HG03097 (cell line): Measurements from ENCODE around the gene GPC5.

ENCODE experiments used
- ATAC-seq: cut with Tn5 transposase; IDR thresholded peaks from one replicate; pipeline ENCODE4 v1.9.1; 2021; ENCODE audit not compliant: unreplicated experiment, low FRiP score

GPC5 gene

DNA sequence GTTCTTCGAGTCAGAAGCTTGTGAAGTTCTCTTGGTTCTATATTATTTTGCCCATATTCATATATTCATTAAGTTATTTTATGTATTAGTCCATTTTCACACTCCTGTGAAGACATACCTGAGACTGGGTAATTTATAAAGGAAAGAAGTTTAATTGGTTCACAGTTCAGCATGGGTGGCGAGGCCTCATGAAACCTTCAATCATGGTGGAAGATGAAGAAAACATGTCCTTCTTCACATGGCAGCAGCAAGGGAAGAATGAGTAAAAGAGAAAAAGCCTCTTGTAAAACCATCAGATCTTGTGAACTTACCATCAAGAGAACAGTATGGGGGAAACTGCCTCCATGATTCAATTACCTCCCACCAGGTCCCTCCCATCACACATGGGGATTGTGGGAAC lies 182.3 kb downstream of the GPC5 start:
- ATAC-seq = no peak

DNA sequence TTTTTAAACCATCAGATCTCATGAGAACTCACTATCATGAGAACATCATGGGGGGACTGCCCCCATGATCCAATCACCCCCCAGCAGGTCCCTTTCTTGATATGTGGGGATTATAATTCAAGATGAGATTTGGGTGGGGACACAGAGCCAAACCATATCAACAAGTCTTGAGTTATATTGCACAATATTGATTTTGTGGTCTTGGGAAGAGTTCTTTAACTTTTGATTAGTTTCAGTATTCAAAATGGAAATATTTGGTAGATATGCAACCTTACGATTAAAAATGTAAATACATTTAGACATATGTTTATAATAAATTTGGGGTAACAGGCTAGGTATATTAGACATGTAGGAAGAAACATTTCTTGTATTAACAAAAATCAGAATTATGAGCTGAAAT lies 188.2 kb downstream of the GPC5 start:
- ATAC-seq = no peak

DNA sequence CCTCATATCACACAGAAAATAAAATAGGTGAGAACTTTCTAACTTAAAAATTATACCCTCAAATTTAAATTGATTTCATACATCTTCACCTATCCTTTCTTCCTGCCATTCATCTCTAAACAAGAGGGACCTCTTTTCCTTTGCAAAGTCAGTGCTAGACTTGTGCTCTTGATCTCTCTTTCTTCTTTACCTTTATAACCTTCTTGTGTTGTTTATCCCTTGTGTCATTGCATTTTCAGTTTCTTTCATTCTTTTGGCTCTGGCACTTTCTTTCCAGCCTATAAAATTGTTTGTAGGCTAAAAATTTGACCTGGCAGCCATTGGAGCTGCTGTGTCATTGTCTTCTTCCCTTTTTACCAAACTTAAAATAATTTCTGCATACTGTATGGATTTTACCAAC lies 190.1 kb downstream of the GPC5 start:
- ATAC-seq = no peak

DNA sequence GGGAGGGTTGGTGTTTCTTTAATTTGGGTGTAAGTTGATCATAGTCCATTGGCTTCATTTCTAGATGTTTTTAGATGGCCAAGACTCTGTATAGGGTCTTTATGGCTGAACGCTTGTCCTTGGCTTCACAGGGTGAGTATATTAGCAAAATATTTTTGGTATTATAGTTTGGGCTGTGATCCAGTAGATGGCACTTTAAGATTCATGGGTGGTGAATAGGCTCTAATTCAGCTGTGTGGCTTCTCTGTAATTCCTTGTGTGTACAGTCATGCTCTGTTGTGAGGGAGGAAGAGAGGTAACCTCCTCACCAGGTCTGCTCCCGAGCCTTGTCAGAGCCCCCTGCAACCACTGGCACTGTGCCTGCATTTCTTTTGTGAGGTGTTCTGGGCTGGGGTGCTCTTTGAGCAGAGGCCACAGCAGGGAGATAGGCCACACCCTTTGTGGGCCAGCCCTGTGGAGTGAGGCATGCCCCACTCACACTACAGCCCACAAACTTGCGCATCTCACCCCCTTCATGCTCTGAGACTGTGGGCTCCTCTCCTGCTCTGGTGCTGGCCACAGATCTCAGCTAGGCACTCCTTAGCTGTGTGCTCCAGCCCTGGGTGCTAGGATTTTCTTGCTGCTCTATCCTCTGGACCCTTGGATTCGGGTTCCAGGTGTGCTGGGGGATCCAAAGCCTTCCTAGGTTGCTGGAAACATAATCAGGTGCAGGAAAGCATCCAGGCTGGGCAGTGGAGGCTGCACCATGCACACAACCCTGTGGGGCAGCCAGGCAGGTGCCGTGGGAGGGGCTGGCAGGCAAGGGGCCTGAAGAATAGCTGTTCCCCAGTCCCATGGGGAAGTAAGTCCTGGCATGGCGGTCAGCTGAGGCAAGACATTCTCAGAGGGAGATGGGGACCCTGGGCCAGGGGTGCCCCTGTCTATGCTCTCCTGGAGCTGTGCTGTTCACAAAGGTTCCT lies 193.9 kb downstream of the GPC5 start:
- ATAC-seq = no peak

DNA sequence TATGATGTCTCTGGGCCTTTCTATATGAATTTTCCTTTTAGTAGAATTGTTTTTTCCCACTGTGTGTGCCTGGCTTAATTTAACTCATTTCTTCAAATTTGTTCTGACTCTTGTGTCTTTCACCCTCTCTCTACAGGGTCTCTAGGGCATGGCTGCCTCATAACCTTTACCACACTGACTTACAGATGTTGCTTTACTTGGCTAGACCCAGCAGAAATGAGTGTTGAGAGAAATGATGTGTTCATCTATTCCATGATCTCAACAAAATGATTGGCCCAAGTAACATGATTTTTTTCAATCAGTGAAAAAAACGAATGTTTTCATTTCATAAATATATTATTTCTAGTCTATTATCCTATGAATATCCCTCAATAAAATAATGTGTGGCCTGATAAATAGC lies 195.0 kb downstream of the GPC5 start:
- no peak for ATAC-seq

DNA sequence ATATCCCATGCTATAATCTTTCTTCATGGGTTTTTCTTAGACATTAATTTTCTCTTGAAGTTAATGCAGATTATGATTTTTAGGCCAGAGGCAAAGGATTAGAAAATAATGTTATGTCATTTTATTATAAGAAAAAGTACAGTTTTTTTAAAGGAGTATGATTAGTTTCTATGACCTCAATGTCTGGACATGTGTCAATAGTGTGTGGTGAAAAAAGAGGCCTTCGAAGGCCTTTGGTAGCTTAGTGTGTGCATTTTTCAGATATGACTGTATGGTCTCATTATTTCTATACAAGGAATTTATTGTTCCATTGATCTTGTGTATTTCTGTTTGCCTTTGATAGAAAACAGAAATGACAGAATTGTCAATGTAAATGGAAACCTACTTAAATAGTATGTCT lies 195.6 kb downstream of the GPC5 start:
- no peak for ATAC-seq

DNA sequence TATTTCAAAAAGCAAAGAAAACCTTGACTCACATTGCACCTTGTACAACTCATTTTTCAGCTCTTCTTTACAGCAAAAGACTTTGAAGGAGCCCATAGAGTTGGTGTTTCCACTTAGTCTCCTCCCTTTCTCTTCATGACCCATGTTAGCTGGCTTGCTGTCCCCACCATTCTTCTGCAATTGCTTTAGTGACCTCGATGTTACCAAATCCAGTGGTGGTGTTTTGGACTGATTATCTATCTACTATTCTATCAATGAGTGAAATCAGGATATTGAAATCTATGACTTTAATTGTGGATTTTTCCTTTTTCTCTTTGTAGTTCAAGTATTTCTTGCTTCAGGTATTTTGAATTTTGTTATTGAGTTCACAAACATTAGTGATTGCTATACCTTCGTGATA lies 197.3 kb downstream of the GPC5 start:
- no peak for ATAC-seq

DNA sequence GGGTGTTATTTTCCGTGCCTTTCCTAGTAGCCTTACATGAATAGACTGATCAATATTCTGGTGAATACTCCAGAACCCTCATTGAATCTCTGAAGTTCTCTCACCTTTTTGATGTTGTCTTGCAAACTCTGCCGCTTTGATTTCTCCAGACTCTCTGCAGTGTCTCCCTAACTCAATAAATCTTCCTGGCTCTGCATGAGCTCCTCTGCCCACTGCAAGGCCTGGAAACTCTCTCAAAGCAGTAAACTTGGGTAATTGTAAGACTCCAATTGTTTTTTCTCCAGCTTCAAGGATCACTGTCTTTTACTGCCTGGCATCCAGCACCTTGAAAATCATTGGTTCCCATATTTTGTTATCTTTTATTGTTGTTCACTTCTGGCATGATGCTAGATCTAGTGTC lies 198.4 kb downstream of the GPC5 start:
- ATAC-seq = no peak

DNA sequence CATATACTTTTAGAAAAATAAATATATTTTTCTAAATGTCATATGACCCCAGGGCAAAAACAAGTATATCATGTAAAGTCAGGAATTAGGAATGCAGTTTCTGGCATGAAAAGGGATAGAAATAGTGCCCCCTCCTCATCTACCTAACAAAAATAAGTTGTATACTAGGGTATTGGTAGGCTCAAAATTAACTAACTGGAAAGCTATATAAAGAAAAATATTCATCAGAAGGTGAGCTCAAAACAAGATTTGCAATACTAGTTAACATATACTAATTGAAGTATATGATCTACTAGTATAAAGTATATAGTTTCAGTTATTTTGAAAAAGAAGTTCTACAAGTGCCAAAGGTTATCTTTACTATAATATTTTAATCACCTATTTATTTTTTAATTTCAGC lies 200.2 kb downstream of the GPC5 start:
- no peak for ATAC-seq

DNA sequence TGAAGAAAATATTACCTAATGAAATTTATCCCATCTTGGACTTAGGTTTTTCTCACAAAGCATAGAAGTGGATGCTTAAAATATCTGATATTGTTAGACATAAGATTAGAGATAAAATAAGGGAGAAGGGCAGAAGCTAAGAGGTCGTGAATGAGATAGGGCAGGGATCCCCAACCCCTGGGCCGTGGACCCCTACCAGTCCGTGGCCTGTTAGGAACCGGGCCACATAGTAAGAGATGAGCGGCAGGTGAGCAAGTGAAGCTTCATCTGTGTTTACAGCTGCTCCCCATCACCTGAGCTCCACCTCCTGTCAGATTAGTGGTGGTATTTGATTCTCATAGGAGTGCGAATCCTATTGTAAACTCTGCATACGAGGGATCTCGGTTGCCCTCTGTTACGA lies 202.9 kb downstream of the GPC5 start:
- ATAC-seq = no peak

DNA sequence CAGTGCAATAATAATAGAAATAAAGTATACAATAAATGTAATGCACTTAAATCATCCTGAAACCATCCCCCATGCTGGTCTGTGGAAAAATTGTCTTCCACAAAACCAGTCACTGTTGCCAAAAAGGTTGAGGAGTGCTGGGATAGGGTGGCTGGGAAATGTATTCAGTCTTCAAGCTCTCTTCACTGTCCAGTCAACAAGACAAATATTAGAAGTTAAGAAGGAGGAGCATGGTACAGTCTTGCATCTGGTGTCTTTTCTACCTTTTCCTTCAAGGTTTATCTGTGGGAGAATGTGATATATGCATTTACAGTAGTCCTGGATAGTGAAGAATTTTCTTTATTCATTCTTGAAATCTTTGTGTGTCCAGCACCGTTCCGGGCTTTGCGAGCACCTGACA lies 203.4 kb downstream of the GPC5 start:
- no peak for ATAC-seq

DNA sequence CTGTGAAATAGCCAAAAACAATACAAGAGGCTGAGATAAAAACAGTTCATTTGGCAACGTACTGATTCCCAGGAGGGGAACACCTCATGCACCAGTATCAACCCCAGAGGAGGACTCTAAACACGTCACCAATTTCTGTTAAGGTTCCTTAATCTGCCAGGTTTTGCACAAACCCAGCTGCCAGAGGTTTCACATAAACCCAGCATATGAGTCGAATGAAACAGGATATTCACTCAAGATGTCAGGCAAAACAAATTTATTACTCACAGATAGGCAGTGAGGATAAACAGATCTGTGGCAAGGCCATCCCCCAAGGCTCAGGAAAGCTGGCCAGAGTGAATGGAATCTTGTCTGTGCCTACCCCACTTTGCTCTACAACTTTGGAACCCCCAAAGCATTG lies 210.9 kb downstream of the GPC5 start:
- ATAC-seq = no peak

DNA sequence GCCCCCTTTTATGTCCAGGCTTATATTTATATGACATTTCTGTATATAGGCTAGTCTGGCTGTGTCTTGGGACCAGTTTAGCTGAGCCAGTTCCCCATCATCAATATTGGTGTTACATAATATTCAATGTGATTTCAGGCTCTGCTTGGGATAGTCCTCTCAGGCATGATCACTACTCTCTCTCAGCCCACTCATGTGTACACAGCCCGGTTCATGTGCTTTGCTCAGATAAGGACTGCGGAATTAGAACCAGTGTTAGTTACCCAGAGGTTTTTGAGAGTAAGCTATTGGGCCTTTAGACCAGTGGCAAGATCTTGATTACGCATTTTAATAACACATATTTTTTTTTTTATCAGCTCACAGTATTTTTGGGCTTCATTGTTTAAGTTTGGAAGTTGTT lies 219.9 kb downstream of the GPC5 start:
- no peak for ATAC-seq

DNA sequence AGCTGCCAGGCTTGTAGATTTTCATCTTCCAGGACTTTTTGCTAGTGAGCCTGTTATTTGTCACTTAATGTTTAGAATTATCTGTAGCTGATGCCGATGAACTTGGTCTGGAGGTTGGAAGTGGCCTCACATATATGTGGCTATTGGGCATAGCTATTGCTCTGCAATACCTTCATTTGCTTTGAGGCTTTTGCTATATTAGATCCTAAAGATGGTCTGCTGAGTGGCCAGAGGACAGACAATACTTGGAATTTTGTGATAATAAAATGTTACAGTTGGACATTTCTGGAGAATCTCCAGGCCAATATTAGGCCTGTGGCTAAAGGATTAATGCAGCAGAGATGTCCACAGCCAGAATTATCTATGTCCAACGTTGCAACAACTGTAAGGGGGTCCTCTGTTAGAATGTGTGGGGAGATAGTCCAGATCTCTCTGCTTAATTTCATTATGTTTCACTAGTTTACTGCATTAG lies 222.3 kb downstream of the GPC5 start:
- ATAC-seq = no peak

DNA sequence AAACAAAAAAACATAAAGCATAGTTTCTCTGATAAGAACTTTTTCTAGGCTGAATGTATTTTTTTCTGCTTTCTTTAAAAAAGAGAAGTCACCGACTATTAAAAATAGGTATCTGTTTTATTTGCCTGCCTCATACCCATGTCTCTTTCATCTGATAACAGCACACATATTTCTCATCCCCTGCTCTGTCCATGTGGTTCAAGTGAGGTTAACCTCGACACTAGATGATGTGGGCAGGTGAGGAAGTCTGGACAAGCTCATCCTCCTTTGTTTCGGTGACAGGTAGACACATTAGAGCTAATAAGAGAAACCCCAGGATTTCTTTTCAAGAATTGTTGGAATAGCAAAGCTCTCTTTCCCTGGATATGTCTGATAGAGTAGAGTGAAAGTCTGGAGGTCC lies 222.7 kb downstream of the GPC5 start:
- no peak for ATAC-seq

DNA sequence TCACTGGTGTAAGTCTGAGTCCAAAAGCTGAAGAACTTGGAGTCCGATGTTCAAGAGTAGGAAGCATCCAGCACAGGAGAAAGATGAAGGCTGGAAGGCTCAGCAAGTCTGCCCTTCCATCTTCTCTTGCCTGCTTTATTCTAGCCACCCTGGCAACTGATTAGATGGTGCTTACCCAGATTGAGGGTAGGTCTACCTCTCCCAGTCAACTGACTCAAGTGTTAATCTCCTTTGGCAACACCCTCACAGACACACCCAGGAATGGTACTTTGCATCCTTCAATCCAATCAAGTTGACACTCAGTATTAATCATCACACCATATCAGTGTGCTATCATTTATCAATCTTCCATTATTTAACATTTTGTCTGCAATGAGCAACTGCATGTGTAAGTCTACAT lies 223.5 kb downstream of the GPC5 start:
- no peak for ATAC-seq

DNA sequence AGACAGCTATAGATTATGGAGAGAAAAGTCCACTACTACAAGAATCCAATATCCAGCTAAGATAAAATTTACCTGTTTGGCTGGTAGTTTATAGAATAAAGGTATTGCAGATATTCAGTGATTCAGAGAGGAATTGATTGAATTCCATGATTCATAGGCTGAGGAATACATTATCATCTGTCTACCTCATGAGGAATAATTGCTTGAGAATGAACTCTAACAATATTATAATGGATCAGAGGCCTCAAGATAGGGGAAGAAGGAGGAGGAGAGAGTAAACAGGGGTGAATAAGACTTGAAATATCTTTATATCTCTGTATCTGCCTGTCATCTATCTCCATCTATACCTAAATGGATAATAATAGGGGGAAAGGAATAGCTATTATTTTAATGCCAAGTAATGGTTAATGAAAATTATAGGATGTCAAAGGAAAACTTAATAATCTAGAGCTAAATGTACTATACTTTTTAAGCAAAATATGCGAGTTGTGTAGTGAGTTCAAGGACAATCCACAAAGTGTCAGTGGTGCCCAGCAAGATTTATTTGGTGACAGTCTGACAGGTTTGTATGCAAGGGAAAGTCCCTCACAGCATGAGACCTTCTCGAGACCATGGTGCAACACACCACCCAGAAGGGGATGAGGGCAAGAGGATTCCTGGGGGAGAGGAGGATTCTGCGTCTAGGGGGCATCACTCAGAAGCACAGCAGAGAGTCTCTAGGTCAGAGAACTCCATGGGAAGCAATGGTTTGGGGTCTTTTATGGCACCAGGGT lies 224.5 kb downstream of the GPC5 start:
- no peak for ATAC-seq

DNA sequence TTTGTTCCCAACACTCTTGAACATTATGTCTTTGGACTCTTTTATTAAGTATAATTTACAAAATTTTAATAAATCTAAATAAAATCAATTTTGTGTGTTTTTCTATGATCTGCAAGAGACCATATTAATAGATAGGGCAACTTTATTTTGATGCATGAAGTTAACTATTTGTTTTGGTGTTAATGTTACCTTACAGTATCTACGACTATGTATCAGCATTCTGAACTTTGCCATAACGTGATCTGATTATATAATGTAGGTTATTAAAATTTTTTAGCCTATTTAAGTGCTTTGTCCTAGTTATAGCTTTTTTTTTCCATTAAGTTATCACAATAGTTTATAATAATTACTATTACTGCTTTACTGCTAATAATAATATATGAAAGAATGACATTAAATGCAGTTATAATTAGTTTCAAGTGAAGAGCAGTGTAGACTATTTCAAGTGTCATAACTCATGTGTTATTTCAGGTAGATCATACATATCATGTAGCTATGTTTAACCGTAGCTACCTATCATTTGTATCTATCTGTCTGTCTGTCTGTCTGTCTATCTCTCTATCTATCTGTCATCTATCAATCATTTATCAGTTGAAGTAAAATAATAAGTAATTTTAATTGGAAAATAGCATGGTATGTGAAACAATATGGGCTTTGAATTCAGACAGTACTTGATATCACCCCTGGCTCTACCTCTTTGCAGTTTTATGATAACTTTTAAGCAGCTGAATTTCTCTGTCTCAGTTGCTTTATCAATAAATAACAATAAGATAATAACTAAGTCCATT lies 229.7 kb downstream of the GPC5 start:
- no peak for ATAC-seq

DNA sequence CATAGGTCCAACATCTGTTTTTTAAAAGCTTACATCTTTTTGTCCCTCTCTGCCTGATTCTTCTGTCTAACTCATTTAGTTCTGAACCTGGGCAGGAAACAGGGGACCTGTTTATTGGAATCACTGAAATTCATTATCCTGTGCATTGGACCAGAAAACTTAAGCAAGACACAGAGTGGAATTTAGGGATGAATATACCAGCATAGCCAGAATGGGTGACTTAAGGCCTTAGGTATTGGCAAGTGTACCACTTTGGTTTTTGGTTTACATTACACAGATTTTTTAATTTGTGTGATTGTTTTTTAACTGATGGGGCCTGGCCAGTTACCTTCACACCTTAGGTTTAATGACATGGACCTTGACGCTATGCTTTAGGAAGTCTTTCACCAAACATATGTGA lies 232.5 kb downstream of the GPC5 start:
- no peak for ATAC-seq

DNA sequence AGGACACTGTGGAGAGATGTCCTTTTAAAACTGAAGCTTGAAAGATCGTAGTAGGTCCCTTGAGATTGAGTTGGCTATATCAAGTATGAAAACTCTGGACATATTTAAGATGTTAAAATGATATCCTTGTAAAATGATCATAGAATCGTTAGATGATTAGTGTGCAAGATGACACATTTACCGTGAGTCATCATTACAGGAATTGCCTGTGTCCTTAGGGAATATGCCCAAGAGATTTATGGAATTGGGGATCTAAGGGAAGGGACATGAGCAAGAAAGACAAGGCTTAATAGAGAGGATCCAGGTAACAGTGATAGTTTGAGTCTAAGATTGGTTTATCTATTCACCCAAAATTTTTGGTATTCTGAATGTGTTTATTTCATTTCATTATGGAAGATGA lies 233.7 kb downstream of the GPC5 start:
- ATAC-seq = no peak

DNA sequence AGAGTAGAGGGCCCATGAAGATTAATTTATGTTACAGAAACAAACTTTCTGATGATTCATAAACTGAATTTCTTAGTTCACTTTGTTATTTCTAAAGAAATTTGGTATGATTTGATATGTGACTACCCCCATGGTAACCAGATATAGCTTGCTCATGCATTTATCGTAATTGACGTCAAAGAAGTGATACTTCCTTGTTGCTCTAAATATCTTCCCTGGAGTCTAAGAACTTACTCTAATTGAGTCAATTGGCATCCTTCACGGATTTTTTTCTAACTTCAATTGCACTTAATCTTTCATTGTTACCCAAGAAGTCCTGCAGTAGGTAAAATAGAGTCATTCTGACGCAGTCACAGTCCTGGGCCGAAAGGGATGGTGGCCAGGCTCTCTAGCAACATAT lies 240.9 kb downstream of the GPC5 start:
- ATAC-seq = no peak
